H1 (cell line): Measurements from ENCODE around the gene RNF186. TPM values are rescaled to one million over a fixed set of nuclear protein-coding genes. Genes with fewer than 3 reads are reported as not detected.

ENCODE experiments used
- CTCF ChIA-PET: fragments of 300-600 bp; sonication (Branson Sonifier 250); formaldehyde crosslinking; loops from one replicate; lab custom pipeline; 2021; ENCODE audit not compliant: partially characterized antibody; lab: Charles Lee
- POLR2A ChIA-PET: fragments of 300-600 bp; sonication (Branson Sonifier 250); formaldehyde crosslinking; loops from one replicate; lab custom pipeline; 2021; ENCODE audit warnings: inconsistent platforms; ENCODE audit not compliant: partially characterized antibody; lab: Charles Lee
- DNase-seq, 2 experiments: peaks; one replicate each; pipeline versions ENCODE4 v3.0.0 to v3.0.0-alpha.2; 2010 to 2022; ENCODE audit warnings: low spot score in 2 of 2, low read depth in 1 of 2, mixed read lengths in 1 of 2
- FAIRE-seq: peaks from 2 replicates; lab custom pipeline; 2011; peaks lifted over from hg19 to GRCh38; lab: Jason Lieb, UNC
- H2AFZ ChIP-seq: 2 replicates; pipeline ENCODE4 v1.8.1; 2012; ENCODE audit warnings: low read length, inconsistent platforms
- H2AK5ac ChIP-seq: 2 replicates; pipeline ENCODE4 v1.6.1; 2013; ENCODE audit warnings: low read depth, low read length
- H2BK120ac ChIP-seq: replicated peaks from 2 replicates; pipeline ENCODE3; 2013; ENCODE audit warnings: low read depth, low read length, inconsistent platforms
- H2BK12ac ChIP-seq: 2 replicates; pipeline ENCODE4 v1.6.1; 2013; ENCODE audit warnings: low read depth, low read length
- H2BK15ac ChIP-seq: 2 replicates; pipeline ENCODE4 v1.6.1; 2013; ENCODE audit warnings: low read length
- H2BK20ac ChIP-seq: 2 replicates; pipeline ENCODE4 v1.6.1; 2013; ENCODE audit warnings: low read length
- H2BK5ac ChIP-seq: 2 replicates; pipeline ENCODE4 v1.6.1; 2013; ENCODE audit warnings: low read depth, low read length
- H3K14ac ChIP-seq: 2 replicates; pipeline ENCODE4 v1.6.1; 2013; ENCODE audit warnings: inconsistent platforms; ENCODE audit not compliant: insufficient read length
- H3K18ac ChIP-seq: 2 replicates; pipeline ENCODE4 v1.6.1; 2013; ENCODE audit warnings: low read length; ENCODE audit errors: extremely low read depth
- H3K23ac ChIP-seq: 2 replicates; pipeline ENCODE4 v1.6.1; 2013; ENCODE audit warnings: inconsistent platforms; ENCODE audit not compliant: insufficient read length
- H3K23me2 ChIP-seq: 2 replicates; pipeline ENCODE4 v1.6.1; 2013; ENCODE audit warnings: low read depth, low read length
- H3K27ac ChIP-seq: 2 replicates; pipeline ENCODE4 v1.6.1; 2011; ENCODE audit warnings: low read depth, low read length, inconsistent platforms
- H3K27me3 ChIP-seq, 4 experiments: replicated peaks in 1 of 4; 1 replicate in 1 of 4; 2 replicates in 3 of 4; pipeline versions ENCODE4 v1.6.1 to v1.8.1; 2011 to 2013; ENCODE audit warnings: low read length in 3 of 4, mild to moderate bottlenecking in 3 of 4, inconsistent platforms in 2 of 4, mixed read lengths in 2 of 4, moderate library complexity in 1 of 4; ENCODE audit not compliant: control insufficient read depth in 3 of 4, insufficient read depth in 3 of 4; ENCODE audit errors: extremely low read depth in 1 of 4
- H3K36me3 ChIP-seq, 4 experiments: 2 replicates each; pipeline versions ENCODE4 v1.6.1 to v1.8.1; 2011 to 2013; ENCODE audit warnings: mild to moderate bottlenecking in 4 of 4, low read length in 3 of 4, moderate library complexity in 2 of 4, control low read depth in 1 of 4, inconsistent platforms in 1 of 4; ENCODE audit not compliant: insufficient read depth in 4 of 4, control insufficient read depth in 2 of 4
- H3K4ac ChIP-seq: replicated peaks from 2 replicates; pipeline ENCODE3; 2013; ENCODE audit warnings: low read length, low read depth, mixed read lengths, inconsistent platforms; ENCODE audit not compliant: insufficient read length
- H3K4me1 ChIP-seq, 4 experiments: replicated peaks in 1 of 4; 1 replicate in 1 of 4; 2 replicates in 3 of 4; pipeline versions ENCODE4 v1.6.1 to v1.8.1; 2011 to 2013; ENCODE audit warnings: low read length in 3 of 4, inconsistent platforms in 2 of 4, mixed read lengths in 1 of 4; ENCODE audit not compliant: insufficient read depth in 4 of 4, control insufficient read depth in 3 of 4
- H3K4me2 ChIP-seq, 2 experiments: 2 replicates each; pipeline versions ENCODE4 v1.6.1 to v1.8.1; 2011 to 2013; ENCODE audit warnings: low read depth in 2 of 2, low read length in 2 of 2, control low read depth in 1 of 2, inconsistent platforms in 1 of 2, mild to moderate bottlenecking in 1 of 2; ENCODE audit not compliant: insufficient read depth in 1 of 2
- H3K4me3 ChIP-seq, 4 experiments: fragments of 200-600, 300-600 bp in 1 of 4; sonication (generic), shearing (Covaris generic), sonication (Bioruptor Twin) in 1 of 4; 2 replicates each; pipeline versions ENCODE4 v1.5.1 to v1.8.1; 2011 to 2016; ENCODE audit warnings: low read length in 4 of 4, low read depth in 3 of 4, control low read depth in 2 of 4, inconsistent platforms in 2 of 4, mild to moderate bottlenecking in 2 of 4, mixed read lengths in 1 of 4, moderate library complexity in 1 of 4; ENCODE audit not compliant: insufficient read depth in 2 of 4; ENCODE audit errors: extremely low read depth in 1 of 4
- H3K56ac ChIP-seq: replicated peaks from 2 replicates; pipeline ENCODE3; 2013; ENCODE audit warnings: low read depth, mild to moderate bottlenecking, mixed read lengths, low read length, inconsistent platforms; ENCODE audit not compliant: insufficient read length
- H3K79me1 ChIP-seq: 2 replicates; pipeline ENCODE4 v1.6.1; 2013; ENCODE audit warnings: low read depth, low read length, control low read depth
- H3K79me2 ChIP-seq, 2 experiments: 2 replicates each; pipeline versions ENCODE4 v1.6.1 to v1.8.1; 2012 to 2013; ENCODE audit warnings: low read length in 2 of 2, mild to moderate bottlenecking in 2 of 2, inconsistent platforms in 1 of 2; ENCODE audit not compliant: insufficient read depth in 2 of 2, control insufficient read depth in 1 of 2
- H3K9ac ChIP-seq, 4 experiments: replicated peaks in 1 of 4; 1 replicate in 1 of 4; 2 replicates in 3 of 4; pipeline versions ENCODE4 v1.6.1 to v1.8.1; 2011 to 2013; ENCODE audit warnings: low read depth in 3 of 4, low read length in 3 of 4, control low read depth in 2 of 4, mild to moderate bottlenecking in 2 of 4, moderate library complexity in 2 of 4, inconsistent platforms in 1 of 4; ENCODE audit errors: extremely low read depth in 1 of 4
- H3K9me3 ChIP-seq, 2 experiments: 2 replicates each; pipeline versions ENCODE4 v1.6.1 to v1.8.1; 2012 to 2013; ENCODE audit warnings: mild to moderate bottlenecking in 2 of 2, moderate library complexity in 2 of 2, control low read depth in 1 of 2, inconsistent platforms in 1 of 2, low read depth in 1 of 2, low read length in 1 of 2, mixed read lengths in 1 of 2; ENCODE audit not compliant: insufficient read depth in 2 of 2
- H4K20me1 ChIP-seq, 2 experiments: replicated peaks in 1 of 2; 2 replicates each; pipeline versions ENCODE3 to v1.8.1; 2011 to 2013; ENCODE audit warnings: inconsistent platforms in 2 of 2, low read length in 2 of 2, mild to moderate bottlenecking in 1 of 2; ENCODE audit not compliant: insufficient read depth in 2 of 2, control insufficient read depth in 1 of 2
- H4K5ac ChIP-seq: 2 replicates; pipeline ENCODE4 v1.6.1; 2013; ENCODE audit warnings: low read length, low read depth, mixed read lengths, inconsistent platforms; ENCODE audit not compliant: insufficient read length
- H4K8ac ChIP-seq: 2 replicates; pipeline ENCODE4 v1.8.0; 2013; ENCODE audit warnings: mild to moderate bottlenecking, moderate library complexity, low read length, inconsistent platforms; ENCODE audit not compliant: insufficient read depth; ENCODE audit errors: extremely low read depth
- H4K91ac ChIP-seq: replicated peaks from 2 replicates; pipeline ENCODE3; 2013; ENCODE audit warnings: low read length, mixed read lengths, inconsistent platforms; ENCODE audit not compliant: insufficient read length
- EP300 ChIP-seq, 2 experiments: IDR thresholded peaks; 1 replicate in 1 of 2; 2 replicates in 1 of 2; pipeline ENCODE4 v1.6.1; 2011 to 2012; ENCODE audit warnings: low read depth in 2 of 2, low read length in 2 of 2, mild to moderate bottlenecking in 2 of 2, borderline replicate concordance in 1 of 2, inconsistent platforms in 1 of 2, moderate library complexity in 1 of 2
- FOSL1 ChIP-seq: IDR thresholded peaks from 2 replicates; pipeline ENCODE4 v1.6.1; 2011; ENCODE audit warnings: mild to moderate bottlenecking, low read depth, low read length, moderate library complexity; ENCODE audit not compliant: insufficient read depth
- JUN ChIP-seq: IDR thresholded peaks from 2 replicates; pipeline ENCODE4 v1.6.1; 2011; ENCODE audit warnings: low read depth, mild to moderate bottlenecking, improper control_type of control experiment, low read length
- KDM5A ChIP-seq: fragments of 200-600 bp; IDR thresholded peaks from 2 replicates; pipeline ENCODE4 v1.7.1; 2012; ENCODE audit warnings: mild to moderate bottlenecking, low read length, inconsistent platforms, mixed read lengths
- MAFK ChIP-seq: IDR thresholded peaks from 2 replicates; pipeline ENCODE4 v1.6.1; 2012; ENCODE audit warnings: low read depth, mild to moderate bottlenecking, improper control_type of control experiment, low read length
- PHF8 ChIP-seq: fragments of 200-600 bp; sonication (generic); conservative IDR thresholded peaks from 2 replicates; pipeline ENCODE4 v1.7.1; 2012; ENCODE audit warnings: low read depth, mild to moderate bottlenecking, inconsistent platforms, low read length, moderate library complexity
- POLR2AphosphoS5 ChIP-seq: IDR thresholded peaks from 2 replicates; pipeline ENCODE4 v1.6.1; 2011; ENCODE audit warnings: low read depth, low read length
- RNF2 ChIP-seq: fragments of 200-900, 300-1000 bp; sonication (generic); IDR thresholded peaks from 2 replicates; pipeline ENCODE4 v1.7.1; 2016; ENCODE audit warnings: borderline replicate concordance, low read depth, mild to moderate bottlenecking, antibody characterized with exemption, low read length; ENCODE audit not compliant: poor library complexity, severe bottlenecking; ENCODE audit errors: missing control alignments
- RXRA ChIP-seq: IDR thresholded peaks from 2 replicates; pipeline ENCODE4 v1.6.1; 2011; ENCODE audit warnings: low read depth, mild to moderate bottlenecking, low read length, moderate library complexity; ENCODE audit not compliant: insufficient read depth
- SAP30 ChIP-seq: fragments of 300-600 bp; sonication (generic); IDR thresholded peaks from 2 replicates; pipeline ENCODE4 v1.7.1; 2012; ENCODE audit warnings: low read length, moderate library complexity, mild to moderate bottlenecking, inconsistent platforms; ENCODE audit not compliant: insufficient read depth, insufficient replicate concordance
- SIN3A ChIP-seq, 2 experiments: IDR thresholded peaks in 1 of 2; conservative IDR thresholded peaks in 1 of 2; 2 replicates each; pipeline ENCODE4 v1.6.1; 2011 to 2012; ENCODE audit warnings: low read length in 2 of 2, improper control_type of control experiment in 1 of 2, low read depth in 1 of 2, mild to moderate bottlenecking in 1 of 2
- SIX5 ChIP-seq: IDR thresholded peaks from 2 replicates; pipeline ENCODE4 v1.6.1; 2011; ENCODE audit warnings: mild to moderate bottlenecking, low read depth, low read length
- YY1 ChIP-seq: IDR thresholded peaks from 2 replicates; pipeline ENCODE4 v1.6.1; 2011; ENCODE audit warnings: low read depth, mild to moderate bottlenecking, low read length
- WGBS, 2 experiments: shearing (Covaris generic) in 1 of 2; methylation state at CpG; one replicate each; pipeline versions ENCODE4 v1.1.6 to v1.1.7; 2013 to 2015; ENCODE audit warnings: low lambda C conversion rate in 2 of 2, mixed read lengths in 2 of 2, inconsistent platforms in 1 of 2, low coverage in 1 of 2, missing lambda C conversion rate in 1 of 2; ENCODE audit not compliant: insufficient replicate concordance in 2 of 2, insufficient coverage in 1 of 2, insufficient read length in 1 of 2; ENCODE audit errors: extremely low coverage in 1 of 2, missing lambda C conversion rate in 1 of 2; 5-methylcytosine and 5-hydroxymethylcytosine counted together
- polyA plus RNA-seq, 7 experiments: library from polyadenylated mRNA; depleted of rRNA in 3 of 7; stranded (reverse) in 5 of 7; unstranded in 2 of 7; fragments of >200 nt in 5 of 7; fragments of 200-250 nt in 2 of 7; gene quantifications; 1 replicate in 5 of 7; 2 replicates in 1 of 7; 4 replicates in 1 of 7; pipeline versions ENCODE4 v1.2.1 to v1.2.3, GENCODE V29; 2011 to 2013; ENCODE audit warnings: missing spikeins in 2 of 7, mixed read lengths in 2 of 7
- total RNA-seq: library from RNA; stranded (reverse); fragmentation: NEBNext Ultra II Directional; extraction: Animal tissue kit (Norgen Biotek cat#: 25700); gene quantifications from 2 replicates; pipeline ENCODE4 v1.2.1, GENCODE V29; 2021

Gene RNF186
- total and polyA plus RNA-seq, 2 of the 8 experiments (the other 6 are each of a cell fraction or from before 2014, with no cell fraction given), result not detected

DNA sequence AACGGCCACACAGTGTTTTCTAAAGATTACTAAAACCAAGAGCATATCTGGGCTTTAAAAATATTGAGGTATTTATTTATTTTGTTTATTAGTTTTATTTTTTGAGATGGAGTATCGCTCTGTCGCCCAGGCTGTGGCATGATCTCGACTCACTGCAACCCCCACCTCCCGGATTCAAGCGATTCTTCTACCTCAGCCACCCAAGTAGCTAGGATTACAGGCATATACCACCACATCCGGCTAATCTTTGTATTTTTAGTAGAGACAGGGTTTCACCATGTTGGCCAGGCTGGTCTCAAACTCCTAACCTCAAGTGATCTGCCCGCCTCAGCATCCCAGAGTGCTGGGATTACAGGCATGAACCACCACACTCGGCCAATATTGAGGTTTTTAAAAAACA is 39.3 kb downstream of the RNF186 start:
- ChIA-PET POLR2A (interaction anchor here (1.9 kb wide), 1 partner anchor 36 kb away, joined by 3 read pairs; no protein-coding TSS in a partner anchor), CTCF (interaction anchor here (0.7 to 9.2 kb wide), 2 partner anchors 16 to 35 kb away, joined by 3 to 74 read pairs; no protein-coding TSS in a partner anchor)
- Histone ChIP-seq H3K9ac (no peak overlapping the region), H3K79me1 (no peaks in the 10 kb centered on the region), H4K8ac (no peak overlapping the region), H4K20me1 (peaks cover 0 to 3% of the 10 kb centered on the region in 2 experiments), H2BK15ac (no peak overlapping the region), H4K91ac (no peak overlapping the region), H3K9me3 (no peaks in the 10 kb centered on the region), H2BK120ac (no peak overlapping the region), H2AK5ac (no peak overlapping the region), H3K27ac (no peak overlapping the region), H3K4me3 (no peak overlapping the region), H3K79me2 (no peaks in the 10 kb centered on the region), H4K5ac (no peak overlapping the region), H3K4me2 (no peak overlapping the region), H3K23ac (no peak overlapping the region), H3K56ac (no peak overlapping the region), H3K36me3 (no peaks in the 10 kb centered on the region), H2BK12ac (no peak overlapping the region), H3K18ac (no peak overlapping the region), H3K23me2 (no peaks in the 10 kb centered on the region), H2BK5ac (no peak overlapping the region), H3K4me1 (no peaks in the 10 kb centered on the region), H2AFZ (no peak overlapping the region), H3K27me3 (peaks cover 13 to 26% (median 24%) of the 10 kb centered on the region in 4 experiments), H3K4ac (no peak overlapping the region), H2BK20ac (no peak overlapping the region), H3K14ac (no peak overlapping the region)
- 89% methylated on average over 9 of the region's 9 CpGs; no CpG with 5 or more reads in 1 of the 2 experiments for WGBS, 2 experiments
- DNase-seq, result no peak
- no peak for FAIRE-seq
- no peak for TF ChIP-seq EP300 (IDR thresholded peaks at IDR 0.05; ENCODE audit: borderline replicate concordance in 1 of 2, low read depth in 2 of 2, low read length in 2 of 2)
- TF ChIP-seq JUN, result no peak
- TF ChIP-seq PHF8, result no peak
- no peak for TF ChIP-seq SAP30
- no peak for TF ChIP-seq RXRA
- TF ChIP-seq YY1, result no peak
- no peak for TF ChIP-seq FOSL1
- TF ChIP-seq RNF2, result no peak
- no peak for TF ChIP-seq SIN3A (conservative IDR thresholded peaks at IDR 0.05 in 1 of 2, IDR thresholded peaks at IDR 0.05 in 1 of 2; ENCODE audit: low read depth in 1 of 2, low read length in 2 of 2)
- TF ChIP-seq KDM5A, result no peak
- no peak for TF ChIP-seq SIX5
- TF ChIP-seq MAFK, result no peak
- TF ChIP-seq POLR2AphosphoS5, result no peak
